HT1080 (cell line): Measurements from ENCODE around the gene TRANK1. TPM values are rescaled to one million over a fixed set of nuclear protein-coding genes. Genes with fewer than 3 reads are reported as not detected.
"Not testable (repeated sequence)": the region's sequence is repeated elsewhere in the genome, so short reads cannot be mapped to it uniquely, and the experiment has no call there.

Experiments
- DNase-seq: peaks from one replicate; pipeline ENCODE4 v3.0.0-alpha.2; 2015; ENCODE audit warnings: low read depth
- polyA plus RNA-seq, 2 experiments: library from polyadenylated mRNA; depleted of rRNA; stranded (reverse); fragments of >200 nt; gene quantifications; 2 replicates each; pipeline ENCODE4 v1.2.3, GENCODE V29; 2015
- total RNA-seq: library from RNA; depleted of rRNA; stranded (reverse); fragments of >200 nt; shearing (Covaris generic); gene quantifications from 2 replicates; pipeline ENCODE4 v1.2.3, GENCODE V29; 2014; rRNA removed

The TRANK1 gene
- 0.97 and 1.4 TPM in 2 replicates for total RNA-seq
- polyA plus RNA-seq (2015; cell fraction: cytosol; rRNA removed), result 0.97 and 2.0 TPM in 2 replicates
- polyA plus RNA-seq (2015; cell fraction: nucleus; rRNA removed), result 10.5 and 12.6 TPM in 2 replicates

DNA sequence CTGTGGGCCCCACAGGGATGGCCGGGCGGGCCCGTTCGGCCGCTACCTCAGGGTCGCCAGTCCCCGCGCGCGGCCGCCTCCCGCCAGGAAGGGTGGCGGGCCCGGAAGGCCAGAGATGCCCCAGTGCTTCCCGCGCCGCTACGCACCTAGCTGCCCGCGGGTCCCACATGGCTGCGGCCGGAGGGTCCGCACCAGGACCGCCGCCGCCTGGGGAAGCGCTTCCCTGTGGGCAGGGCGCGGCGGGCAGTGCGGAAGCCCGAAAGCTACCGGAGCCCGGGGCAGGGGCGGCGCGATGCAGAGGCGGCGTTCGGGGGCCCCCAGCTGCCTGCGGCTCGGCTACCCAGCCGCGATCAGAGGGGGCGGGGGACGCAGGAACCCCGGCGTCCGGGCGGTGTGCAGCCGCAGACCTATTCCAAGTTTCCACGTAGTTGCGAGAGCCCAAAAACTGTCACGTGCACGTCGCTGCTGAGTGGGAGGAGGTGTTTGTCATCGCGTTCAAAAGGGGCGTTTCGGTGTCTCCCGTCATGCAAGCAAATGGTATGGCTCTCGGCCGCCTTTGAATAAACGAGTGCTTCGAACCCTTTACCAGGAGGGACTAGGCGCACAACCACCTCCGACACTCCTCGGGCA is at the start of gene TRANK1:
Gene TRANK1, minus strand, starts transcription at position 414 of the 630 bp plus-strand sequence. Its CDS starts 245 bp downstream, at position 169.
- no peak for DNase-seq

DNA sequence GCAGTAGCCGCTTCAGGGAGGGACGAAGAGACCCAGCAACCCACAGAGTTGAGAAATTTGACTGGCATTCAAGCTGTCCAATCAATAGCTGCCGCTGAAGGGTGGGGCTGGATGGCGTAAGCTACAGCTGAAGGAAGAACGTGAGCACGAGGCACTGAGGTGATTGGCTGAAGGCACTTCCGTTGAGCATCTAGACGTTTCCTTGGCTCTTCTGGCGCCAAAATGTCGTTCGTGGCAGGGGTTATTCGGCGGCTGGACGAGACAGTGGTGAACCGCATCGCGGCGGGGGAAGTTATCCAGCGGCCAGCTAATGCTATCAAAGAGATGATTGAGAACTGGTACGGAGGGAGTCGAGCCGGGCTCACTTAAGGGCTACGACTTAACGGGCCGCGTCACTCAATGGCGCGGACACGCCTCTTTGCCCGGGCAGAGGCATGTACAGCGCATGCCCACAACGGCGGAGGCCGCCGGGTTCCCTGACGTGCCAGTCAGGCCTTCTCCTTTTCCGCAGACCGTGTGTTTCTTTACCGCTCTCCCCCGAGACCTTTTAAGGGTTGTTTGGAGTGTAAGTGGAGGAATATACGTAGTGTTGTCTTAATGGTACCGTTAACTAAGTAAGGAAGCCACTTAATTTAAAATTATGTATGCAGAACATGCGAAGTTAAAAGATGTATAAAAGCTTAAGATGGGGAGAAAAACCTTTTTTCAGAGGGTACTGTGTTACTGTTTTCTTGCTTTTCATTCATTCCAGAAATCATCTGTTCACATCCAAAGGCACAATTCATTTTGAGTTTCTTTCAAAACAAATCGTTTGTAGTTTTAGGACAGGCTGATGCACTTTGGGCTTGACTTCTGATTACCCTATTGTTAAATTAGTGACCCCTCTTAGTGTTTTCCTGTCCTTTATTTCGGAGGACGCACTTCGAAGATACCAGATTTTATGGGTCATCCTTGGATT is 48.8 kb upstream of the TRANK1 start, which contains the start of gene MLH1:
Gene MLH1, plus strand, starts transcription at position 193 of the 958 bp plus-strand sequence. Its CDS starts 30 bp downstream, at position 223.
- DNase-seq, result peak; percentile 100

DNA sequence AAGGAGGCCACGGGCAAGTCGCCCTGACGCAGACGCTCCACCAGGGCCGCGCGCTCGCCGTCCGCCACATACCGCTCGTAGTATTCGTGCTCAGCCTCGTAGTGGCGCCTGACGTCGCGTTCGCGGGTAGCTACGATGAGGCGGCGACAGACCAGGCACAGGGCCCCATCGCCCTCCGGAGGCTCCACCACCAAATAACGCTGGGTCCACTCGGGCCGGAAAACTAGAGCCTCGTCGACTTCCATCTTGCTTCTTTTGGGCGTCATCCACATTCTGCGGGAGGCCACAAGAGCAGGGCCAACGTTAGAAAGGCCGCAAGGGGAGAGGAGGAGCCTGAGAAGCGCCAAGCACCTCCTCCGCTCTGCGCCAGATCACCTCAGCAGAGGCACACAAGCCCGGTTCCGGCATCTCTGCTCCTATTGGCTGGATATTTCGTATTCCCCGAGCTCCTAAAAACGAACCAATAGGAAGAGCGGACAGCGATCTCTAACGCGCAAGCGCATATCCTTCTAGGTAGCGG is 48.0 kb upstream of the TRANK1 start, which contains the start of gene EPM2AIP1:
Gene EPM2AIP1, minus strand, starts transcription at position 326 of the 520 bp plus-strand sequence. Its CDS starts 54 bp downstream, at position 272.
- DNase-seq, result no peak

DNA sequence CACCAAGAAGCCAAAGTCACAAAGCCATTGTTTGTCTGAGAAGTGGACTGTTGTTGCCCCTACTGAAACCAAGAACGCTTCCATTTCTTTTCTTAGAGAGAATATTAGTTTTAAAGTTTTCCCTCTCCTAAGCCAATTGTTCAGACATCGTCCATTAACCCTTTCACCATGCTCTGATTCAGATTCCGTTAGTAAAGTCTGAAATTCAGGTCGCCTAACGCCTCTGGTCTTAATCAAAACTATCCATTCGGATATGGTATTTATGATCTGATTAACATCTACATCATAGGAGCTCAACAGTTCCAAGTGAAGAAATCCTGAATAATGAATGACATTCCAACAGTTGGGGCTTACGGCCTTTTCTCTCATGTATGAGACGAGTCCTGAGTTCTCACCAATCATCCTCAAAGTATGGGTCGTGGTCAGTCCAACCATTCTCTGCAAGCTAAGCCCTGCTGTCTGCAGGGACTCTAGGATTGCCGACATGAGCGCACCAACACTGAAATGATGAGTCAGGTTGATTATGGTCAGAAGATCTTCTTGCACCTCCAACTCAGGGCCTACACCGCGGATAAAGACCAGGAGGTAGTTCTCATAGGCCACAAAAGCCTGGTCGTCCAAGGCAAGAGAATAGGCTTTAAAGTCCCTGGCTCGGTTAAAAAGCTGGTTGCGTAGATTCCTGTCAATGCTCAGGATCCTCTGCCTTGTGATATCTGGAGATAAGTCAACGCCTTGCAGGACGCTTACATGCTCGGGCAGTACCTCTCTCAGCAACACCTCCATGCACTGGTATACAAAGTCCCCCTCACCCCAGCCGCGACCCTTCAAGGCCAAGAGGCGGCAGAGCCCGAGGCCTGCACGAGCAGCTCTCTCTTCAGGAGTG is 47.3 kb upstream of the TRANK1 start:
- DNase-seq, result peak; percentile 40

DNA sequence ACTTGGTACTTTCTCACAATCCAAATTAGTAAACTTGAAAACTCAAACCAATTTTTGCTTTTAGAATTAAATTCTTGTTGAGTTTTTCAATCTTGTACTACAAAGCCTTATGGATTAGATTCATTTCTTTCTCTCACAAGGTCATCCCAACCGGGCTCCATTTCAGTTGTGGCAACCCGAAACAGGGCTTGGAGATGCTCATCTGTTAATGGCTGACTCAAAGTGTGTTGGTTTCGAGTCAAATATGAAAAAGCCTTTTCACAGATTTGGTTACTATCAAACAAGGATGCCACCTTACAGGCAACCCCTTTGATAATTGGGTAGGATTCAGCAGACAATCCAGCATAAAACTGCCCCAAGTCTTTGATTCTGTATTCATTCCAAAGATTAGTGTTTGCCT is 46.3 kb upstream of the TRANK1 start:
- DNase-seq, result no peak

DNA sequence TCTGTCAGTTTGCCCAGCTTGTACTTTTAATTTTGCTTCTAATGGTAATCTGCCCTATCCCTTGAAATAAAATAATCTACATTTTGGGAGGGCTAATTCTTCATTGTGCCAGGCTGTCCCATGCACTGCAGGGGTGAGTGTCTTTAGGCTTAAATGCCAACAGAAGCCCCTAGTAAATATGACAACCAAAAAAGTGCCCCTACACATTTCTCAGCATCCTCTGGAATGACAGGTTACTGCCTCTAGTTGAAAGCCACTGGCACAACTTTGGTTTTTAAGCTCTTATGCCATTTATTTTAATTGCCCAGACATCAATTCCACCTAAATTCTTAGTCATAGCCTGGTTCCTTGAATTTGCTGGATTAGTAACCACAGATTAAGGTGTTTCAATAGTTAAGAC is 44.7 kb upstream of the TRANK1 start:
- DNase-seq, result no peak

DNA sequence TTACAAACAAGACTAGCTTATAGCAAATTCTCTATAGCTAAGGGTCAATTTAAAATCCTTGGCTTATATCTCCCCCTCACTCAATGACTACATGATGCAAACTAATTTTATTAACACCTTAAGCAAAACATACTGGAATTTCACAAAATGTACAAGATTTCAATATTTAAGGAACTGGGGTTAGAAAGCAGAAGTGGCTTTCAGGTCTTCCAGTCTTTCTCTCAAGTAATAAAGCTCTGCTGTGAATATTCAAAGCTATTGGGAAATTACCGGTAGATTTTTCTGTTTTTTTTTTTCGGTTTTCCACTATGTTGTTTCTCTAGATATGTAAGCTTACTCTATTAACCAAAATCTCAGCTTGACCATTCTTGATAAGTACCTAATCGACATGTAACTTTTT is 44.2 kb upstream of the TRANK1 start:
- DNase-seq, result no peak

DNA sequence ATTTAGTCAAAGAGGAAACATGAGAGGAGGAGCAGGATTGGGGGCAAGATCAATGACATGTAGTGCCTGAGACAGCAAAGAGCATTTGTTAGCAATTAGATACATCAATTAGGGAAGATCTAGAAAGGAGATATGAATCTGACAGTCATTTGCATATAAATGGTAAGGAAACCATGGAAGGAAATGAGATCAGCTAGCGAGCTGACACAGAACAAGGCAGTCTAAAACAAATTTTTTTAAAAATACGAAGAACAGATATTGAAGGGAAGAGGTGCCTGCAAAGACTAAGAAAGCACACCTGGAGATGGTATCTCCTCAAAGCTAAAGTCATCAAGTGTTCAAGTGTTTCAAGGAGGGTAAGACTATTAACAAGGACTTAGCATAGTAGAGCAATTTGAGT is 43.5 kb upstream of the TRANK1 start:
- no peak for DNase-seq

DNA sequence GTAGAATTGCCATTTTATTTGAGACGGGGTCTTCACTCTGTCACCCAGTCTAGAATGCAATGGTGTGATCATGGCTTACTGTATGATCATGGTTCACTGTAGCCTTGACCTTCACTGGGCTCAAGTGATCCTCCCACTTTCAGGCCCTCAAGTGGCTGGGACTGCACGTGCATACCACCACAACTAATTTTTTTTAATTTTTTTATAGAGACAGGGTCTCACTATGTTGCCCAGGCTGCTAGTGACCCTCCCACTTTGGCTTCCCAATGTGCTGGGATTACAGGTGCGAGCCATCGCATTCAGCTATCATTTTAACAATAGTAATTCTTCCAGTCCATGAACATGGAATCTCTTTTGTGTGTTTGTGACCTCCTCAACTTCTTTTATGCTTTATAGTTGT is 36.2 kb upstream of the TRANK1 start:
- DNase-seq, result no peak

DNA sequence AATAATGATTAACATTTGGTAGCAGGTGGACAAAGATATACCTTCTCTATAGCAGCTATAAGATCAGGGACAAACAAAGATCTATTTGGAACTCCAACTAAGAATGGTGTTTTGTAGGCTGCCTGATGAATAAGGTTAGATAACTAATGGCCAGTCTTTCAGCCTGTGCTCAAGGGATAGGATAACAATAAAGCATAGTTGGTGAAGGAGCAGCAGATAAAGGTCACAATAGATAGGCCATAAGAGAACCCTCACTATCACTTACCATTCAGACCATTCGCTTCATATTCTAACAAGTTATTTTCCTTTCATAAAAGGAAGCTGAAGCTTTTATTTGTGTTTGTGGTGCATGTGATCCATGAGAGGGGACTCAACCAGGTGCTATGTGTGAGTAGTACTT is 28.3 kb upstream of the TRANK1 start:
- DNase-seq, result no peak

DNA sequence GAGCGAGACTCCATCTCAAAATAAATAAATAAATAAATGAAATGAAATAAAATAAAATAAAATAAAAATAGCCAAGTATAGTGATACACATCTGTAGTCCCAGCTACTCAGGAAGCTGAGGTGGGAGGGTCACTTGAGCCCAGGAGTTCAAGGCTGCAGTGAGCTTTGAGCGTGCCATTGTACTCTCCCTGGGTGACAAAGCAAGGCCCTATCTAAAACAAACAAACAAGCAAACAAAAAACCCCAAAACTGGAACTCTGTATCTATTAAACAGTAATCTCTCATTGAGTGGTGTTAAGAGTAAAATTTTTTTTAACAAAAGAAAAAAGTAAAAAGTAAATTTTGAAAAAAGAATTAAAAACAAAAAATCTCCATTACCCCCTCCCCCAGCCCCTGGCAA is 27.3 kb upstream of the TRANK1 start:
- DNase-seq, result no peak

DNA sequence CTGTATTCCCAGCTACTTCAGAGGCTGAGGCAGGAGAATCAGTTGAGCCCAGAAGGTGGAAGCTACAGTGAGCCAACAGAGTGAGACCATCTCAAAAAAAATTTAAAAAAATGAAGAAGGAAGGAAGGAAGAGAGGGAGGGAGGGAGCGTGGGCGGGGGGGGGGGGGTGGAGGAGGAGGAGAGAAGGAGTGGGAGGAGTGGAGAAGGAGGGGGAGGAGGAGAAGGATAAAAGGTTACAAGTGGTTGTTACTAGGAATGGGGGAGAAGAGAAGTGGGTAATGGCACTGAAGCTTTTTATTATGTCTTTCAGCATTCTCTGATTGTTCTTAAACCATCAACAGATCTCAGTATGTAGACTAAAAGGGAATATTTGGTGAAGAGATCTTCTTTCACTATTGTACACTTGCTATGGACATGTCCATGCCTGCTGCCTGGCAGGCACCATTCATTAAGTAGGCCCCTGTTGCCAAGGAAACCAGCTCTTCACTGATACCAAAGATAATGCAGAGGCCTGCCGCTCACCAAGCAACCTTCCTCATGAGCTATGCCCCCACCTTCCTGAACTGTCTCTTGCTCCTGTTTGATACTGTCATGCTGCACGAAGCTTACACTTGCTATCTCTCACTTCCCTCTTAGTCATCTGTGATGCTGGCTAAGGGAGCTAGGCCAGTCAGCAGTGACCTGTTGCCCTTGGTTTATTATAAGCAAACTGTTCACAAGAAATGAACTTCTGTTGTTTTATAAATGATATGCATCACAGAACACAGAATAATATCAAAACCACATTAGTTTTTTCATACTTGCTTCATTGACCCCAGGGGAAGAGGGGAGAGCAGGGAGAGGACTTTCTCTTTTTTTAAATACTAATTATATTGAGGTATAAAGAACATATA is 24.9 kb upstream of the TRANK1 start:
- peak; percentile 81 for DNase-seq

DNA sequence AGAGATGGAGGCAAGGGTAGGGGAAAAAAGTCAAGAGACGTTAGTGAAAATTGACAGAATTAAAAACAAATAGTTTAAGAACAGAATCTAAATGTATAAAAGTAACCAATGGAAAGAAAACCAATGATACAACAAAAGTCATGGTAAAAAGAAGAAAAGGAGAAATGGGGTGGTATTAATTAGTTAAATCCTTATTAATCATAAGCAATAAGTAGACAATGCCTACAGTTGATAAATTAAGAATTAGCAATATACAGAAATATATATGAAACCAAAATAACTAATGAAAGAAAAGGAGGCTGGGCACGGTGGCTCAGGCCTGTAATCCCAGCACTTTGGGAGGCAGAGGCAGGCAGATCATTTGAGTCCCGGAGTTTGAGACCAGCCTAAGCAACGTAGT is 24.2 kb upstream of the TRANK1 start:
- DNase-seq, result no peak

DNA sequence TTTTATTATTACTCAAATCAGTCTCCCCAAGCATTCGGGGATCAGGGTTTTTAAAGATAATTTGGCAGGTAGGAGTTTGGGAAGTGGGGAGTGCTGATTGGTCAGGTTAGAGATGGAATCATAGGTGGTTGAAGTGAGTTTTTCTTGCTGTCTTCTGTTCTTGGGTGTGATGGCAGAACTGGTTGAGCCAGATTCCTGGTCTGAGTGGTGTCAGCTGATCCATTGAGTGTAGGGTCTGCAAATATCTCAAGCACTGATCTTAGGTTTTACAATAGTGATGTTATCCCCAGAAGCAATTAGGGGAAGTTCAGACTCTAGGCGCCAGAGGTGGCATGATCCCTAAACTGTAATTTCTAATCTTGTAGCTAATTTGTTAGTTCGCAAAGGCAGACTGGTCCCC is 20.6 kb upstream of the TRANK1 start:
- no peak for DNase-seq

DNA sequence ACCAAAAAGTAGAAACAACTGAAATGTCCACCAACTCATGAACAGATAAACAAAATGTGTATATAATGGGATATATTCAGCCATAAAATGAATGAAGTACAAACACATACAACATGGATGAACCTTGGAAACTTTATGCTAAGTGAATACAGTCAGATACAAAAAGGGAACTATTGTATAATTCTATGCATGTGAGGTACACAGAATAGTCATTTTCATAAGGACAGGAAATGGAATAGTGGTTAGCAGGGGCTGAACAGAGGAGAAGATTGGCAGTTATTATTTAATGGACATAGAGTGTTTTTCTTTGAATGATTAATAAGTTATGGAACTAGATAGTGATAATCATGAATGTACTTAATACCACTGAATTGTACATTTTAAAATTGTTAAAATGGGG is 20.0 kb upstream of the TRANK1 start:
- no peak for DNase-seq

DNA sequence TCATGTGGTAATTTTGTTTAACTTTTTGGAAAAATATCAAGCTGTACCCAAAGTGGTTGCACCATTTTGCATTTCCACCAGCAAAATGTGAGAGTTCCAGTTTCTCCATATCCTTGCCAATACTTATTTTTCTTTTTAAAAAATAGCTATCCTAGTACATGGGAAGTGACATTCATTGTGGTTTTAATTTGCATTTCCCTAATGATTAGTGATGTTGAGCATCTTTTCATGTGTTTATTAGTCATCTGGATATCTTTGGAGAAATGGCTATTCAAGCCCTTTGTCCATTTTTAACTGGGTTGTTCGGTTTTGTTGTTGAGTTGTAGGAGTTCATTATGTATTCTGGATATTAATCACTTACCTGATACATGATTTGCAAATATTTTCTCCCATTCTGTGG is 19.5 kb upstream of the TRANK1 start:
- no peak for DNase-seq

DNA sequence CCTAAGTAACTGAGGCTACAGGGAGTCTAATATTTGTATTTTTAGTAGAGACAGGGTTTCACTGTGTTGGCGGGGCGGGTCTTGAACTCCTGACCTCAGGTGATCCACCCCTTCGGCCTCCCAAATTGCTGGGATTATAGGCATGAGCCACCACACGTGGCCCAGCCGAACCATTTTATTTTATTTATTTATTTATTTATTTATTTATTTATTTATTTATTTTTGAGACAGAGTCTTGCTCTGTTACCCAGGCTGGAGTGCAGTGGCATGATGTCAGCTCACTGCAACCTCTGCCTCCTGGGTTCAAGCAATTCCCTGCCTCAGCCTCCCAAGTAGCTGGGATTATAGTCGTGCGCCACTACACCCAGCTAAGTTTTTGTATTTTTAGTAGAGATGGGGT is 18.2 kb upstream of the TRANK1 start:
- DNase-seq, result not testable (repeated sequence)

DNA sequence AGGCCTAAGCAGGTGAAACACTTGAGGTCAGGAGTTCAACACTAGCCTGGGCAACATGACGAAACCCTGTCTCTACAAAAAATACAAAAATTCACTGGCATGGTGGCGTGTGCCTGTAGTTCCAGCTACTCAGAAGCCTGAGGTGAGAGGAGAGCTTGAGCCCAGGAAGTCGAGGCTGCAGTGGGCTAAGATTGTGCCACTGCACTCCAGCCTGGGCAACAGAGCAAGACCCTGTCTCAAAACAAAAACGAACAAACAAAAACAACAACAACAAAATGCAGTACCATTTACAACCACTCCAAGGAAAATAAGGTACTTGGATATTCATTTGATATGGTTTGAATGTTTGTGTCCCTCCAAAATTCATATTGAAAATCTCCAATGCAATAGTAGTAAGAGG is 15.6 kb upstream of the TRANK1 start:
- DNase-seq, result no peak

DNA sequence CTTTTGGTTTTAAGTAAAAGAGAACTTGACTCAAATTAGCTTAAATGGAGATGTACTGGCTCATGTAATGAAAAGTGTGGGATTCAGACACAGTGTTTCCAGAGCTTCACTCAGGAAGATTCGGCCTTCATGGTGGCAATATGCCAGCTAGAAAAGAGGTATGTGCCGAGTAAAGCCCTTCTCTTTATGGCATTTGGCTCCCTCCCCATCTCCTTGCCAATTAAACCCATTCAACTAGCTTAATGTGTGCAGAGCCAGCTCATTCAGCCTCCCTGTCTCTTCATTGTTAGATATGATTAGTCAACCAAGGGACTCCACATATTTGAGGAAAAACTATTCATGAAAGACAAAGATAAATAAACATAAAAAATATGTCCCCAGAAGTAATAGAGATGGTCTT is 15.0 kb upstream of the TRANK1 start:
- DNase-seq, result no peak
